ENCODE measurements around the gene RPS18. TPM values are rescaled to one million over a fixed set of nuclear protein-coding genes. Genes with fewer than 3 reads are reported as not detected.

Gene RPS18
- total and polyA plus RNA-seq, 9 of the 15 experiments (the other 6 are each of a cell fraction or from before 2014, with no cell fraction given) = 5,023 to 17,516 (median 8,131) TPM

- TF ChIP-seq ZNF3 (CRISPR knock-in tag; IDR thresholded peaks at IDR 0.05) = no peak
- TF ChIP-seq COPS2 (conservative IDR thresholded peaks at IDR 0.05) = no peak
- TF ChIP-seq MNT (conservative IDR thresholded peaks at IDR 0.05) = peak in 1 of 2 experiments; percentile 61; a peak in 2 of 4 replicates
- TF ChIP-seq ZMIZ1 (IDR thresholded peaks at IDR 0.05; ENCODE audit: low read depth in 2 of 2, low read length in 2 of 2) = no peak
- TF ChIP-seq RBBP5 (IDR thresholded peaks at IDR 0.05; ENCODE audit: borderline replicate concordance, insufficient read depth, low read length, poor library complexity, severe bottlenecking) = no peak
- TF ChIP-seq CAMTA2 (CRISPR knock-in tag; conservative IDR thresholded peaks at IDR 0.05) = 0 out of 2 replicates have a peak, but pooled peaks have one; percentile 9
- TF ChIP-seq MTA3 (IDR thresholded peaks at IDR 0.05; ENCODE audit: borderline replicate concordance) = peak; percentile 66
- TF ChIP-seq ZNF609 (CRISPR knock-in tag; IDR thresholded peaks at IDR 0.05; ENCODE audit: borderline replicate concordance) = no peak
- TF ChIP-seq, protein P1, sequence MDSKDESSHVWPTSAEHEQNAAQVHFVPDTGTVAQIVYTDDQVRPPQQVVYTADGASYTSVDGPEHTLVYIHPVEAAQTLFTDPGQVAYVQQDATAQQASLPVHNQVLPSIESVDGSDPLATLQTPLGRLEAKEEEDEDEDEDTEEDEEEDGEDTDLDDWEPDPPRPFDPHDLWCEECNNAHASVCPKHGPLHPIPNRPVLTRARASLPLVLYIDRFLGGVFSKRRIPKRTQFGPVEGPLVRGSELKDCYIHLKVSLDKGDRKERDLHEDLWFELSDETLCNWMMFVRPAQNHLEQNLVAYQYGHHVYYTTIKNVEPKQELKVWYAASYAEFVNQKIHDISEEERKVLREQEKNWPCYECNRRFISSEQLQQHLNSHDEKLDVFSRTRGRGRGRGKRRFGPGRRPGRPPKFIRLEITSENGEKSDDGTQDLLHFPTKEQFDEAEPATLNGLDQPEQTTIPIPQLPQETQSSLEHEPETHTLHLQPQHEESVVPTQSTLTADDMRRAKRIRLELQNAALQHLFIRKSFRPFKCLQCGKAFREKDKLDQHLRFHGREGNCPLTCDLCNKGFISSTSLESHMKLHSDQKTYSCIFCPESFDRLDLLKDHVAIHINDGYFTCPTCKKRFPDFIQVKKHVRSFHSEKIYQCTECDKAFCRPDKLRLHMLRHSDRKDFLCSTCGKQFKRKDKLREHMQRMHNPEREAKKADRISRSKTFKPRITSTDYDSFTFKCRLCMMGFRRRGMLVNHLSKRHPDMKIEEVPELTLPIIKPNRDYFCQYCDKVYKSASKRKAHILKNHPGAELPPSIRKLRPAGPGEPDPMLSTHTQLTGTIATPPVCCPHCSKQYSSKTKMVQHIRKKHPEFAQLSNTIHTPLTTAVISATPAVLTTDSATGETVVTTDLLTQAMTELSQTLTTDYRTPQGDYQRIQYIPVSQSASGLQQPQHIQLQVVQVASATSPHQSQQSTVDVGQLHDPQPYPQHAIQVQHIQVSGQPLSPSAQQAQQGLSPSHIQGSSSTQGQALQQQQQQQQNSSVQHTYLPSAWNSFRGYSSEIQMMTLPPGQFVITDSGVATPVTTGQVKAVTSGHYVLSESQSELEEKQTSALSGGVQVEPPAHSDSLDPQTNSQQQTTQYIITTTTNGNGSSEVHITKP (IDR thresholded peaks at IDR 0.05; ENCODE audit: partially characterized antibody) = peak; percentile 87
- peak; percentile 25; the same call in 1 of the 2 replicates for TF ChIP-seq ESRRA (IDR thresholded peaks at IDR 0.05; ENCODE audit: borderline replicate concordance, low read depth)
- peak; percentile 86 for TF ChIP-seq HLTF (IDR thresholded peaks at IDR 0.05)
- no peak for TF ChIP-seq ZNF316 (IDR thresholded peaks at IDR 0.05)
Measured at GRCh38 chr6:33317669-33318425, 46.0 kb downstream of the RPS18 start, which contains the start of gene ZBTB22 (continued).

Data from K562 (cell line).